Neural cell (in vitro differentiated cells): ENCODE measurements around the gene VSTM4. TPM values are rescaled to one million over a fixed set of nuclear protein-coding genes. Genes with fewer than 3 reads are reported as not detected.

Source experiments
- H2AFZ ChIP-seq: fragments of 200-600, 300-800 bp; sonication (generic), shearing (Covaris generic); 2 replicates; pipeline ENCODE4 v1.6.0; 2014; ENCODE audit warnings: low read depth, mild to moderate bottlenecking, antibody characterized with exemption, low read length, moderate library complexity
- H3F3A ChIP-seq: fragments of 200-600 bp; shearing (Covaris generic); 2 replicates; pipeline ENCODE4 v1.6.1; 2016; ENCODE audit warnings: mild to moderate bottlenecking, moderate library complexity, mixed read lengths, antibody characterized with exemption, low read length; ENCODE audit not compliant: insufficient read depth, poor library complexity, severe bottlenecking
- H3K27ac ChIP-seq: fragments of 200-600, 300-800 bp; sonication (generic), shearing (Covaris generic); 2 replicates; pipeline ENCODE4 v1.5.1; 2014; ENCODE audit warnings: mild to moderate bottlenecking, low read length, moderate library complexity
- H3K27me3 ChIP-seq: fragments of 300-800, 200-600 bp; sonication (generic), shearing (Covaris generic); 2 replicates; pipeline ENCODE4 v1.6.0; 2014; ENCODE audit warnings: mild to moderate bottlenecking, low read depth, low read length, moderate library complexity; ENCODE audit not compliant: insufficient read depth
- H3K36me3 ChIP-seq: fragments of 300-800, 200-600 bp; sonication (generic), shearing (Covaris generic); 2 replicates; pipeline ENCODE4 v1.5.1; 2014; ENCODE audit warnings: mild to moderate bottlenecking, antibody characterized with exemption, low read length, moderate library complexity; ENCODE audit not compliant: insufficient read depth
- H3K4me2 ChIP-seq: fragments of 300-800, 200-600 bp; sonication (generic), shearing (Covaris generic); 2 replicates; pipeline ENCODE4 v1.6.0; 2014; ENCODE audit warnings: mild to moderate bottlenecking, low read length
- H3K4me3 ChIP-seq: fragments of 300-800, 200-600 bp; sonication (generic), shearing (Covaris generic); 2 replicates; pipeline ENCODE4 v1.5.1; 2014; ENCODE audit warnings: mild to moderate bottlenecking, low read length, moderate library complexity
- H3K79me2 ChIP-seq: fragments of 200-600 bp; shearing (Covaris generic); replicated peaks from 2 replicates; pipeline ENCODE4 v1.6.0; 2014; ENCODE audit warnings: mild to moderate bottlenecking, low read length, moderate library complexity; ENCODE audit not compliant: insufficient read depth
- H3K9ac ChIP-seq: fragments of 300-800, 200-600 bp; sonication (generic), shearing (Covaris generic); 2 replicates; pipeline ENCODE4 v1.6.1; 2016; ENCODE audit warnings: mild to moderate bottlenecking, low read length, mixed read lengths
- H3K9me2 ChIP-seq: fragments of 200-600 bp; shearing (Covaris generic); 2 replicates; pipeline ENCODE4 v1.6.1; 2016; ENCODE audit warnings: mild to moderate bottlenecking, low read length, mixed read lengths; ENCODE audit not compliant: insufficient read depth
- H3K9me3 ChIP-seq: fragments of 200-600, 300-800 bp; sonication (generic), shearing (Covaris generic); 2 replicates; pipeline ENCODE4 v1.6.1; 2016; ENCODE audit warnings: mild to moderate bottlenecking, mixed run types, low read length, moderate library complexity, mixed read lengths
- H4K20me1 ChIP-seq: fragments of 200-600 bp; shearing (Covaris generic); 2 replicates; pipeline ENCODE4 v1.6.1; 2016; ENCODE audit warnings: mild to moderate bottlenecking, mixed run types; ENCODE audit not compliant: insufficient read depth
- CTCF ChIP-seq: fragments of 450-650 bp; IDR thresholded peaks from 2 replicates; pipeline ENCODE4 v1.5.1; 2014; ENCODE audit warnings: antibody characterized with exemption, mild to moderate bottlenecking, moderate library complexity; ENCODE audit not compliant: poor library complexity, severe bottlenecking
- EP300 ChIP-seq: fragments of 450-650 bp; conservative IDR thresholded peaks from 2 replicates; pipeline ENCODE4 v1.6.1; 2014; ENCODE audit warnings: antibody characterized with exemption, mild to moderate bottlenecking, moderate library complexity; ENCODE audit not compliant: poor library complexity, severe bottlenecking
- EZH2 ChIP-seq: fragments of 200-600, 300-800 bp; shearing (Covaris generic), sonication (generic); IDR thresholded peaks from 2 replicates; pipeline ENCODE4 v1.6.1; 2014; ENCODE audit warnings: antibody characterized with exemption, low read length, borderline replicate concordance, mild to moderate bottlenecking; ENCODE audit not compliant: insufficient read depth, poor library complexity, severe bottlenecking
- MXI1 ChIP-seq: fragments of 450-650 bp; conservative IDR thresholded peaks from 2 replicates; pipeline ENCODE4 v1.6.1; 2014; ENCODE audit warnings: antibody characterized with exemption, mild to moderate bottlenecking; ENCODE audit not compliant: poor library complexity, severe bottlenecking
- POLR2AphosphoS5 ChIP-seq: IDR thresholded peaks from 2 replicates; pipeline ENCODE4 v1.6.1; 2012
- RAD21 ChIP-seq: fragments of 450-650 bp; conservative IDR thresholded peaks from 2 replicates; pipeline ENCODE4 v1.6.1; 2014; ENCODE audit warnings: antibody characterized with exemption, mild to moderate bottlenecking, moderate library complexity
- SMC3 ChIP-seq: fragments of 450-650 bp; conservative IDR thresholded peaks from 2 replicates; pipeline ENCODE4 v1.6.1; 2014; ENCODE audit warnings: antibody characterized with exemption, mild to moderate bottlenecking, moderate library complexity; ENCODE audit not compliant: poor library complexity
- TAF1 ChIP-seq: IDR thresholded peaks from 2 replicates; pipeline ENCODE4 v1.6.1; 2012; ENCODE audit warnings: low read depth
- polyA plus RNA-seq: library from polyadenylated mRNA; depleted of rRNA; stranded (reverse); fragments of >200 nt; gene quantifications from 2 replicates; pipeline ENCODE4 v1.2.3, GENCODE V29; 2014
- TF ChIP-seq, protein P1 (sequence below): IDR thresholded peaks from 2 replicates; pipeline ENCODE4 v1.6.1; 2012; ENCODE audit warnings: borderline replicate concordance

The VSTM4 gene
- polyA plus RNA-seq, 1 donor from 2014 or later = 0.52 TPM

DNA sequence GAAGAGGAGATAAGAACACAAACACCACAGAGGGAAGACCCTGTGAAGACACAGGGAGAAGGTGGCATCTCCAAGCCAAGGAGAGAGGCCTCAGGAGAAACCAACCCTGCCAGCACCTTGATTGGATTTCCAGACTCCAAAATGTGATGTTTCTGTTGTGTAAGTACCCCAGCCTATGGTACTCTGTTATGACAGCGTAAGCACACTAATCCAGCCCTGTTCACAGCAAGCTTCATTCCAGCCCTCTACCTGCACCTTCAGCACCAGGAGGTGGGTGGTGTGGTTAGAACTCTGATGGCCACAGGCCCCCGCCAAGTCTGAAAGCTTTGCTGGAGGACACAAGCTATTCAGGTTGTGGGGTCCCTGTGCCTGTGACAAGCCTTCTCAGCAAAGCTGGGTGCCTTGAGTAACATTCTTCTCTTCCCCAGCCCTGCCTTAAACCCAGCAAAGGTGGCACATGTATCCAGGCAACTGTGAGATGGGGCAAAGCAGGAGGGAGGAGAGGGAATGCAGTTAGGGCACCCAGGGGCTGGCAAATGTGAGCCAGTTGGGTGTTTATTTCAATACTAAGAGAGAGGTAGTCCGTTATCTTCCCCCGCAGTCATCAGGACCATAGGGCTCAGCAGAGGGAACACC is 4.5 kb downstream of the VSTM4 start:
- H3K27me3 ChIP-seq = peaks cover 8% of the 10 kb centered on the region
- H3K4me2 ChIP-seq = no peak overlapping the region
- no peaks in the 10 kb centered on the region for H3K36me3 ChIP-seq
- no peaks in the 10 kb centered on the region for H3F3A ChIP-seq
- no peaks in the 10 kb centered on the region for H3K79me2 ChIP-seq
- no peak for TF ChIP-seq POLR2AphosphoS5
- TF ChIP-seq SMC3 = no peak
- no peak for TF ChIP-seq EZH2
- TF ChIP-seq, protein P1, sequence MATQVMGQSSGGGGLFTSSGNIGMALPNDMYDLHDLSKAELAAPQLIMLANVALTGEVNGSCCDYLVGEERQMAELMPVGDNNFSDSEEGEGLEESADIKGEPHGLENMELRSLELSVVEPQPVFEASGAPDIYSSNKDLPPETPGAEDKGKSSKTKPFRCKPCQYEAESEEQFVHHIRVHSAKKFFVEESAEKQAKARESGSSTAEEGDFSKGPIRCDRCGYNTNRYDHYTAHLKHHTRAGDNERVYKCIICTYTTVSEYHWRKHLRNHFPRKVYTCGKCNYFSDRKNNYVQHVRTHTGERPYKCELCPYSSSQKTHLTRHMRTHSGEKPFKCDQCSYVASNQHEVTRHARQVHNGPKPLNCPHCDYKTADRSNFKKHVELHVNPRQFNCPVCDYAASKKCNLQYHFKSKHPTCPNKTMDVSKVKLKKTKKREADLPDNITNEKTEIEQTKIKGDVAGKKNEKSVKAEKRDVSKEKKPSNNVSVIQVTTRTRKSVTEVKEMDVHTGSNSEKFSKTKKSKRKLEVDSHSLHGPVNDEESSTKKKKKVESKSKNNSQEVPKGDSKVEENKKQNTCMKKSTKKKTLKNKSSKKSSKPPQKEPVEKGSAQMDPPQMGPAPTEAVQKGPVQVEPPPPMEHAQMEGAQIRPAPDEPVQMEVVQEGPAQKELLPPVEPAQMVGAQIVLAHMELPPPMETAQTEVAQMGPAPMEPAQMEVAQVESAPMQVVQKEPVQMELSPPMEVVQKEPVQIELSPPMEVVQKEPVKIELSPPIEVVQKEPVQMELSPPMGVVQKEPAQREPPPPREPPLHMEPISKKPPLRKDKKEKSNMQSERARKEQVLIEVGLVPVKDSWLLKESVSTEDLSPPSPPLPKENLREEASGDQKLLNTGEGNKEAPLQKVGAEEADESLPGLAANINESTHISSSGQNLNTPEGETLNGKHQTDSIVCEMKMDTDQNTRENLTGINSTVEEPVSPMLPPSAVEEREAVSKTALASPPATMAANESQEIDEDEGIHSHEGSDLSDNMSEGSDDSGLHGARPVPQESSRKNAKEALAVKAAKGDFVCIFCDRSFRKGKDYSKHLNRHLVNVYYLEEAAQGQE = no peak
- TF ChIP-seq TAF1 = no peak
- TF ChIP-seq MXI1 = no peak
- no peak for TF ChIP-seq EP300
- no peak for TF ChIP-seq CTCF
- TF ChIP-seq RAD21 = no peak
- no peak overlapping the region for H3K4me3 ChIP-seq
- no peaks in the 10 kb centered on the region for H3K9me3 ChIP-seq
- no peak overlapping the region for H3K9ac ChIP-seq
- no peaks in the 10 kb centered on the region for H4K20me1 ChIP-seq
- no peak overlapping the region for H3K27ac ChIP-seq
- H3K9me2 ChIP-seq = no peaks in the 10 kb centered on the region
- no peak overlapping the region for H2AFZ ChIP-seq

DNA sequence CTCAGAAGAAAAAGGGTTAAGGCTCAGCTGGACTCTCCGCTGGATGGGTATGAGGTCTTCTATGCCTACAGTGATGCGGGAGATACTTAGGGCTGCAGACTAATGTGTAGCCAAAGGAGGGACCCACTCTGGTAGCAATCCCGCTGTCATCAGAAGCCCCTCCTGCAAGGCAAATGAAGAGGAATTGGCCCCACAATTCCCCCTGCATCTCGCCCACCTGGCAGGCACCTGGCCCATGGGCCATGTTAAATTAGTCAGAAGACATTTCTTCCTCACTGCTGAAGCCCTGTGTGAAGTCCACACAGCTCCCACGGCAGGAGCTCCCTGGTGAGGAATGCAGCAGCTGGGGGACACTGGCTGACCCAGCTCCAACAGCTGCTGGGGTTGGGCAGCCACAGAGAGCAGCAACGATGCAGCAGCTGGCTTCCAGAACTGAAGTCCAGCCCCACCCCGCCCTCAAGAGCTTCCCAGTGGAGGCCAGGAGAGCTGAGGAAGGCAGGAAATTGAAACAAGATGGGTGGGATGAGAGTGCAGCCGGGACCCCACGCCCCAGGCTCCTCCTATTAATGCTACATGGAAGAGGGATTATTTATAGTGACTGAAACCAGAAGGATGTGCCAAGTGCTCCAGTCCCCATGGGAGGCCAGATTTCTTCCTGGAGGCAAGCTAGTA is 5.5 kb downstream of the VSTM4 start:
- Histone ChIP-seq H3K4me3 (no peak overlapping the region), H3K27ac (no peak overlapping the region), H4K20me1 (no peaks in the 10 kb centered on the region), H3K4me2 (no peak overlapping the region), H3K79me2 (no peaks in the 10 kb centered on the region), H3K9me3 (no peaks in the 10 kb centered on the region), H2AFZ (no peak overlapping the region), H3K9me2 (no peaks in the 10 kb centered on the region), H3F3A (no peaks in the 10 kb centered on the region), H3K27me3 (peaks cover 7% of the 10 kb centered on the region), H3K9ac (no peak overlapping the region), H3K36me3 (no peaks in the 10 kb centered on the region)
- TF ChIP-seq MXI1 (no peak), TAF1 (no peak), SMC3 (no peak), CTCF (no peak), RAD21 (no peak), POLR2AphosphoS5 (no peak), EZH2 (no peak), EP300 (no peak)
- TF ChIP-seq, protein P1 = no peak
